Left cardiac atrium (tissue), 4 donors: ENCODE data around the gene HMGXB4. TPM values are rescaled to one million over a fixed set of nuclear protein-coding genes. Genes with fewer than 3 reads are reported as not detected.
"Not testable (repeated sequence)": the region's sequence is repeated elsewhere in the genome, so short reads cannot be mapped to it uniquely, and the experiment has no call there.

Source experiments
- ATAC-seq, 2 donors: fragments of 200-7000 bp; cut with Tn5 transposase; one replicate each; pipeline ENCODE4 v1.9.1; 2020; ENCODE audit warnings: mild to moderate bottlenecking in 2 of 2, moderate library complexity in 2 of 2
- DNase-seq: peaks from one replicate; pipeline ENCODE4 v3.0.0-alpha.2; 2020
- intact Hi-C, 2 donors: fragments of 100-400 bp; cut with DNase I; formaldehyde crosslinking; loops; one replicate each; pipeline versions ENCODE4 v1.14.1 to v1.15.1; 2022 to 2023
- long read RNA-seq: library from polyadenylated mRNA; unstranded; transcript quantifications from one replicate; pipeline ENCODE4 v2.0.0, GENCODE V29; 2021
- total RNA-seq, 2 donors: library from RNA; stranded (reverse); fragmentation: NEBNext Ultra II Directional; extraction: Animal tissue kit (Norgen Biotek cat#: 25700); gene quantifications; one replicate each; pipeline ENCODE4 v1.2.1, GENCODE V29; 2021
- donor health status: DM: no; HTN: yes; CAD: no.
- donor health status: DM: no; HTN: yes; CAD: no; lungs with severe emphysema.
- donor health status: DM: yes; HTN: yes; CAD: no.
- donor health status: Dilated cardiomyopathy.

Gene HMGXB4, protein sequence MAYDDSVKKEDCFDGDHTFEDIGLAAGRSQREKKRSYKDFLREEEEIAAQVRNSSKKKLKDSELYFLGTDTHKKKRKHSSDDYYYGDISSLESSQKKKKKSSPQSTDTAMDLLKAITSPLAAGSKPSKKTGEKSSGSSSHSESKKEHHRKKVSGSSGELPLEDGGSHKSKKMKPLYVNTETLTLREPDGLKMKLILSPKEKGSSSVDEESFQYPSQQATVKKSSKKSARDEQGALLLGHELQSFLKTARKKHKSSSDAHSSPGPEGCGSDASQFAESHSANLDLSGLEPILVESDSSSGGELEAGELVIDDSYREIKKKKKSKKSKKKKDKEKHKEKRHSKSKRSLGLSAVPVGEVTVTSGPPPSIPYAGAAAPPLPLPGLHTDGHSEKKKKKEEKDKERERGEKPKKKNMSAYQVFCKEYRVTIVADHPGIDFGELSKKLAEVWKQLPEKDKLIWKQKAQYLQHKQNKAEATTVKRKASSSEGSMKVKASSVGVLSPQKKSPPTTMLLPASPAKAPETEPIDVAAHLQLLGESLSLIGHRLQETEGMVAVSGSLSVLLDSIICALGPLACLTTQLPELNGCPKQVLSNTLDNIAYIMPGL
- 10 to 100 TPM in 1 of 2 donors, 1 to 10 TPM in 1; 8.8 to 10.3 TPM for total RNA-seq
- long read RNA-seq, partial matches to known transcripts = 2 of 6 reads
- long read RNA-seq, other reads (novel, unspliced or antisense) = 0 of 6 reads

DNA sequence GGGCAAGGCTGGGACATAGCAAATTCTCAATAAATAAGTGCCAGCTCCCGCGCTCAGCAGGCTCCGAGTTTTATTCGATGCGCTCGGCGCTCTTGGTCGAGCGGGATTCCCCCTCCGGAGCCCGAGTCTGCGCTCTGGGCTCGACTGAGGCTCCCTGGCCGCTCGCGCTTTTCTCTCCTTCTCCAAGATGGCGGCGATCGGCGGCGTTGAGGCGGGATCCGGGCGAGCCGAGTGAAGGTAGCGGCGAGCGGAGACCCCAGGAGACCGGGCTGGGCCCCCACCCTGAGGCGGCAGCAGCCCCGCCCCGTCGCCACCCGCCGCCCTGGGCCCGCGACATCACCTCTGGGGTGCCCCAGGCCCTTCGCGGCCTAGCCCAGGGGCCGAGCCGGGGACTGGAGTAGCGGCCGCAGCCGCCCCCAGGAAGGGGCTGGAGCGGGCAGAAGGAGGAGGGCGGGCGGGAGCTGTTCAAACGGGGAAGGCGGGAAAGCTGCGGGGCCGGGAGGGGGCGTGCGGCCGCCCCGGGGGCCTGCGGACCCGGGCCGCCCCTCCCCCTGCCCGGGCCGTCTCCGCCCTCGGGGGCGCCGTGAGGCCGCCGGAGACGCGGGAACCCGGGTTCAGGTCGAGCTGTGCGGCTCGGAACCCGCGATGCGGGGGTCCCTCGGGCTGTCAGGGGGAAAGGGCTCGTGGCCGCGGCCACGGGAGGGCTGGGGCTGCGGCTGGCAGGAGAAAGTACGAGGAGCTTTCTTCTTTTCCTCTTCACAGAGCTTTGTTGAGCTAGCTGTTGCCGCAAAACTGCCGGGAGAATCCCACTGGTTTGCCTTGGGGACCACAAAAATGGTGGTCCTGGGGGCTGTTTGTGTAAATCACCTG is at the start of gene HMGXB4:
HMGXB4 (plus strand) TSS at position 173 of the 870 bp plus-strand sequence. CDS start 4,898 bp downstream, outside the sequence.
- ATAC-seq (peak; percentile 97 to 98), DNase-seq (peak; percentile 91)
- intact Hi-C loops = no loop called here

- DNase-seq (no peak), ATAC-seq (no peak)
- intact Hi-C loops = no loop called here
Observed at GRCh38 chr22:35208003-35208402, 49.3 kb upstream of the HMGXB4 start.

DNA sequence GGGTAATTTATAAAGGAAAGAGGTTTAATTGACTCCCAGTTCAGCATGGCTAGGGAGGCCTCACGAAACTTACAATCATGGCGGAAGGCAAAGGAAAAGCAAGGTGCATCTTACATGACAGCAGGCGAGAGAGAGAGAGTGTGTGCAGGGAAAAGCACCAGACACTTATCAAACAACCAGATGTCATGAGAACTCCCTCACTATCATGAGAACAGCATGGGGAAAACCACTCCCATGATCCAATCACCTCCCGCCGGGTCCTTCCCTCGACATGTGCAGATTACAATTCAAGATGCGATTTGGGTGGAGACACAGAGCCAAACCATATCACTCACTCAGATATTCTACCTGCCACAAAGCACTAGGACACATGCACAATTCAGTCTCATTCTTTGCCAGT is 48.1 kb upstream of the HMGXB4 start:
- intact Hi-C loops = no loop called here
- no peak for DNase-seq
- ATAC-seq = no peak

GRCh38 chr22:35212009-35212408 is 45.3 kb upstream of the HMGXB4 start:
- ATAC-seq (peak; percentile 47 to 94), DNase-seq (no peak)
- intact Hi-C loops = no loop called here

GRCh38 chr22:35212996-35213395 is 44.3 kb upstream of the HMGXB4 start:
- intact Hi-C loops = no loop called here
- DNase-seq = no peak
- ATAC-seq = no peak

GRCh38 chr22:35214968-35215367 is 42.3 kb upstream of the HMGXB4 start:
- DNase-seq (no peak), ATAC-seq (no peak)
- intact Hi-C loops = no loop called here

DNA sequence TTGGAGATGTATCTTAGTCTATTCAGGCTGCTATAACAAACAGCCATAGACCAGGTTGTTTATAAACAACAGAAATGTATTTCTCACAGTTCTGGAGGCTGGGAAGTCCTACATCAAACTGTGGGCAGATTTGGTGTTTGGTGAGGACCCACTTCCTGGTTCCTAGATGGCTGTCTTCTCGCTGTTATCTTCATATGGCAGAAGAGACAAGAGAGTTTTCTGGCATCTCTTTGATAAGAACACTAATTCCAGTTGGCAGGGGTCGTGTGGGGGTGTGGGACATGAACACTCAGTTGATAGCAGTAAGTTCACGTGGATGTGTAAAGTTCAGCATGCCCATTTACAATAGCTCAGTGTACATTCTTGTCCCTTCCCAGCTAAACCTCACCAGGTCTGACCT is 41.3 kb upstream of the HMGXB4 start:
- DNase-seq = no peak
- intact Hi-C loops = no loop called here
- no peak for ATAC-seq

DNA sequence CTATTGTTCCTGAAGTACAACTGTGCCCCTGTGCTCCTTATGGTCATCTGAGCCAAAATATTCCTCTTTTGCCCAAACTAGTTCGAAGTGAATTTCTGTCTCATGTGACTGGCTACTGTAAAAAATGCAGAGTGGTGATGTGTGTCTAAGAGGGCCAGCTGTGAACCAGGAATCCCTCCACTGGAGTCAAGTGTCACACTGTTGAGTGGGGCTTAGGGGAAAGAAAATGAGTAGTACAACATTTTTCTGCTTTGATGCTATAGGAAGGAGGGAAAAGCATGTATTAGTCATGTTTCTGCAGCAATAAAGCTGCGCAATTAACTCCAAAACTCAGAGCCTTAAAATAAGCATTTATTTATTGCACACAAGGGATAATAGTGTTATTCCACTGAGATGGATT is 39.8 kb upstream of the HMGXB4 start:
- DNase-seq (no peak), ATAC-seq (no peak)
- intact Hi-C loops = no loop called here

DNA sequence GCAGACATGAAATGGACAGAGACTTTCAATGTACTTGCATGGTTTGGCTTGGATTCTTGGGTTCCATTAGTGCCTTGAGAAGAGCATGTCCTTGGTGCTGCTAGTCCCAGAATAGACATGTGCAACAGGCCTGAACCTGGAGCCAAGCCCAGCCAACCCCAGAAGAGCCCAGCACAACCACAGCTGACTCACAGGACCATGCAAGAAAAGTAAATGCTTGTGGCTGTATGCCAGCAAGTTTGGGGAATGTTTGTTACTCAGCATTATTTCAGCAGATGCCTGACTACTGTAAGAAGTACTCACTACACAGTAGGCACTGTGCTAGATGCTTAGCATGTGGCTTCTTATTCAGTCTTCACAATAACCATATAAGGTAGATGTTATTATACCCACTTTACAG is 39.2 kb upstream of the HMGXB4 start:
- intact Hi-C loops = no loop called here
- no peak for ATAC-seq

DNA sequence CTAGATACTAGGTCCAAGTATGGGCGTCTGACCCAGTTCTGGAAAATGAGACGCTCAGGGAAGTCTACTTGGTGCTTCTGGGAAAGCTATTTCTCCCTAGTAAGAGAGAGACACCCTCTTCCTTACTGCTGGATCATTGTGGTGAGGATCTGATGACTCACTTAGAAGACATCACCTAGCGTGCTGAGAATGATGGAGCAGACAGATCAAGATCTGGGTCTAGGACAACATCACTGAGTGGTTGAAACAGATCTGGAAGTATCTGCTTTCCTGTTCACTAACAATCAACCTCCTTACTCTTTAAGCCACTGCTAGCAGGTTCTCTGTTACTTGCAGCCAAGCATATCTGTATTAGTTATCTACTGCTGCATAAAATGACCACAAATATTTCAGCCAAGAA is 38.3 kb upstream of the HMGXB4 start:
- intact Hi-C loops = no loop called here
- peak in 1 of 2 donors; percentile 74 for ATAC-seq
- DNase-seq = no peak

More for the DNA sequence above, 39.2 kb upstream of the HMGXB4 start:
- no peak for DNase-seq

- intact Hi-C loops = no loop called here
- DNase-seq (no peak), ATAC-seq (no peak)
Observed at GRCh38 chr22:35220221-35220620, 37.1 kb upstream of the HMGXB4 start.

- no peak for ATAC-seq
- no peak for DNase-seq
- intact Hi-C loops = no loop called here
Observed at GRCh38 chr22:35225010-35225409, 32.3 kb upstream of the HMGXB4 start.

GRCh38 chr22:35226958-35227647 is 30.2 kb upstream of the HMGXB4 start:
- intact Hi-C loops = no loop called here
- ATAC-seq (no peak), DNase-seq (no peak)

GRCh38 chr22:35229865-35230264 is 27.4 kb upstream of the HMGXB4 start:
- no peak for ATAC-seq
- no peak for DNase-seq
- intact Hi-C loops = no loop called here

GRCh38 chr22:35230417-35230816 is 26.9 kb upstream of the HMGXB4 start:
- ATAC-seq (no peak), DNase-seq (no peak)
- intact Hi-C loops = no loop called here

DNA sequence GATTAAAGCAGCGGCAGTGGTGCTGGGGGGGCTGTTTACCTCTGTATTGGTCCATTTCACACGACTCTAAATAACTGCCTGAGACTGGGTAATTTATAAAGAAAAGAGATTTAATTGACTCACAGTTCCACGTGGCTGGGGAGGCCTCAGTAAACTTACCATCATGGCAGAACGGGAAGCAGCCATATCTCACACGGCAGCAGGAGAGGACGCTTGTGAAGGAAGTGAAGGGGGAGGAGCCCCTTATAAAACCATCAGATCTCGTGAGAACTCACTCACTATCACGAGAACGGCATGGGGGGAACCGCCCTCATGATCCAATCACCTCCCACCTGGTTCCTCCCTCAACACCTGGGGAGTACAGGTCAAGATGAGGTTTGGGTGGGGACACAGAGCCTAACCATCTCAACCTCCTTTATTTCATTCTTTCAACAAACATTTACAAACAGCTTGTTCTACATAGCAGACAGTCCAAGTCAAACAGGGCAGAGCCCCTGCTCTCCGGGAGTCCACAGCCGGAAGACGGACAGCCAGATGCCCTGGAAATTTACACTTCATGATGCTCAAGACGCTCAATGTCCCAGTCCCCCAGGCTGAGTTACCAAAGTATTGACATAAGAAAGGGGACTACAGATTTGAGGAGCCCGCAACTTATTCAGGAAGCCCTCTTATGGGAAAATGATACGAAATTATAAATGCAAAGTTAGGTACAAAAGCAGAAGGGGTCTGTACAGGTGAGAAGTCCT is 26.3 kb upstream of the HMGXB4 start:
- intact Hi-C loops = no loop called here
- DNase-seq (no peak), ATAC-seq (no peak)

DNA sequence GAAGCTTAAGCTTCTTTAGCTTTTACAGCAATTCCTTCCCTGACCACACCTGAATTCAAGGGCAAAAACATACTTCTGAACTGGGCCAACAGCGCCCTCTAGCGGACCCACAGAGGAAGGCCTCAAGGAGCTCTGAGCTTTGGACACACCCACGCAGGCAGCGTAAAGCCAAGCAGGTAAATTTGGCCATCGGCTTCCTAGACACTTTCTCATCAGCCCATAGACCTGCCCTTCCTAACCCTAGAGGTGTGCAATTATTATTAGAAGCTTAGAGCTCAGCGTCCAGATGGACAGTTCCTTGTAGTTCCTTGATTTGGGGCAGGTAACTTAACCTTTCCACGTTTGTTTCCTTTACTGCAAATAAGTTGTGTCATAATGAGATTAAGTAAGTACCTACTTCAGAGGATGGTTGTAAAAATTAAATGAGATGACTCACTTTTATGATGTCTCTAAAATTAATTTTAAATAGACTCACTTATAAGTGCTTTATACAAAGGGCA is 25.7 kb upstream of the HMGXB4 start:
- ATAC-seq (peak in 1 of 2 donors; percentile 81), DNase-seq (peak; percentile 42)
- intact Hi-C loops = no loop called here

DNA sequence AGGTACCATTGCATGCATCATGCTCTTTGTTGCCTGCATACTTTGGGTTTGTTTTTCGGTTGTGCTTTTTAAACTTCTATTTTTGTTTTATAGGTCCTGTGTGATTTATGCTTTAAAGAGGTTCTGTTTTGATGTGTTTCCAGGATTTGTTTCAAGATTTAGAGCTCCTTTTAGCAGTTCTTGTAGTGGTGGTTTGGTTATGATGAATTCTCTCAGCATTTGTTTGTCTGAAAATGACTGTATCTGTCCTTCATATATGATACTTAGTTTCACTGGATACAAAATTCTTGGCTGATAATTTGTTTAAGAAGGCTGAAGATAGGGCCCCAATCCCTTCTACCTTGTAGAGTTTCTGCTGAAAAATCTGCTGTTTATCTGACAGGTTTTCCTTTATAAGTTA is 18.5 kb upstream of the HMGXB4 start:
- intact Hi-C loops, DNase-seq, ATAC-seq: not testable (repeated sequence)
